GM21576 (cell line): ENCODE measurements around the gene DSCAM.
"Not testable (repeated sequence)": the region's sequence is repeated elsewhere in the genome, so short reads cannot be mapped to it uniquely, and the experiment has no call there.

ENCODE experiments used
- ATAC-seq: cut with Tn5 transposase; IDR thresholded peaks from one replicate; pipeline ENCODE4 v1.9.1; 2021; ENCODE audit warnings: mild to moderate bottlenecking, moderate library complexity; ENCODE audit not compliant: unreplicated experiment

Gene DSCAM

DNA sequence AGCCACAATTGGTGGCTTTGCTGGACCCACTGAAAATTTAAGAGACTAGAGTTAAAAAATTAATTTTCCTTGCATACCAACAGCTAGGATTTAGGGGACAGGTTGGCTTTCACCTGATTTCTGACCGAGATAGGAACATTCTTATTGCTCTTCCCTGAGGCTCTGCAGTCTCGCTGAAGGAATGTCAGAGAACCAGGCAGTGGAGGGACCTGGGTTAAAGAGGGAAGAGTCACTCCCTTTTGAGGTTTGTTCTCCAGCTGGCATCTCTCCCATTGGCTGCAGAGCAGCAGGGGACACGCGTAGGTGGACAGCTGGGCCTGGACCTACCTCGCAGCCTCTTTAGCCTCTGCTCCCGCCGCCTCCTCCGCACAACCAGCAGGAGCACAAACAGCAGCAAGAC is 772.2 kb downstream of the DSCAM start:
- no peak for ATAC-seq

DNA sequence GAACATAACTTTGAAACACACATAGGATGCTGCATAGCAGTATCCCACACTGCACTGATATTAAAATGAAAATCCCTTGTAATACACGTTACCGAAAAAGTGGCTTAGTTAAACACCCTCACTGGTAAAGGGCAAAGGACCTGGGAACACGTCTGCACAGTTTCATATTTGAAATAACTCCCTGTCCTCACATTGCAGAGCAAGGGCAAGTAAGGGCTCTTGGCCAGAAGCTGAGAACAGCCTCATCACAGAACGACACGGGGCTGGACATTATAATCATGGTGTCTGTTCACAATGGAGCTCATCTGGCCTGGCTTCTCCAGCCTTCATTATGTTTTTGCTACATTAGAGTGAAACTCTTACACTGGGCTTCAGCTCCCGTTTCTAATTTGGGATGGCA is 772.8 kb downstream of the DSCAM start:
- ATAC-seq, result no peak

DNA sequence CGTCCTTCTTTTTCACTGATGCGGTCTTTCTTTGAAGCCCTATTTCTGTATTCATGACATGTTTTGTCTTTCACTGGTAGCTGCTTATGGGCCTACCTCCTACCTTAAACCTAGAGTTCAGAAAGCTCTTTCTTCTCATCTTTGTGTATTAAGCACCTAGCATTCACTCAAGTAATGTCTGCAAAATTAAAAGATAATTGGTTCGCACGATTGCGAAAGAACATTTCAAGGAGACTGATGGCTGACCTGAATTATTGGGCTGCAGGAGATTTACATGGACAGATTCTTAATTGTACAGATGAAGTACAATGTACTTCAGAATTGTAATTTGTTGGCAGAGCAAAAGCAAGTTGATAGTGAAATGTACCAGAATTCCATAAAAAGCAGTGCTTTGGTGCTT is 773.3 kb downstream of the DSCAM start:
- no peak for ATAC-seq

DNA sequence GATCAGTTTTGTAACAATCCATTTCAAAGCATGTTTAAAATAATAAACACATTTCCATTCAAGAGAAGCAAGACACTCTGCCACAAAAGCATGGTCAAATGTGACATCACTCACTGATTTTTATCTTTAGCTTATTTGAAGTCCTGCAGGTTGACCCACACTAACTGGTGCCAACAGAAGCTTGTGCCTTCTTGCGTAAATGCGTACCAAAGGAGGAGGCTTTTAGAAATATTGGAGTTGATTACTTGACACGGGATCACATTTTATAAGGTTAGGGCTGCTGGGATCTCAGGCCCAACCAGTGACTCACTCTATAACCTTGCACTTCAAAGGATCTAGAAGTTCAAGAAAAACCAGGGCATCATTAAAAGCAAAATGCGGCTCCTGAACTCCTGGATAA is 776.1 kb downstream of the DSCAM start:
- no peak for ATAC-seq

DNA sequence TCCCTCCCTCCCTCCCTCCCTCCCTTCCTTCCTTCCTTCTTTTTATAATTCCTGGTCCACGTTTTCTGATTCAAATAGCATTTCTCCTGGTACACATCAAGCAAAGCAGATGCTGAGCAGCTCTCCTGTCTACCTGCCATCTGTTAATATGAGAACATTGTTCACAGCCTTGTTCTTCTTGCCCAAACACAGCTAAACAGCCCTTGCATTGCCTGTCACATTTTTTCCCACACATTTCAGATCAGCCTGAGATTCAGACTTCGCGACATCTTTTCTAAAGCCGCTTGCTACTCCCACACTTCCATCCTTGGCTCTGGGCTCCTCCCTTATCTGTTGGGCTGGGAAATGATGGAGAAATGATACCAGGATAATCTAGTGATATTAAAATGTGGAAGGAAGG is 779.2 kb downstream of the DSCAM start:
- no peak for ATAC-seq

DNA sequence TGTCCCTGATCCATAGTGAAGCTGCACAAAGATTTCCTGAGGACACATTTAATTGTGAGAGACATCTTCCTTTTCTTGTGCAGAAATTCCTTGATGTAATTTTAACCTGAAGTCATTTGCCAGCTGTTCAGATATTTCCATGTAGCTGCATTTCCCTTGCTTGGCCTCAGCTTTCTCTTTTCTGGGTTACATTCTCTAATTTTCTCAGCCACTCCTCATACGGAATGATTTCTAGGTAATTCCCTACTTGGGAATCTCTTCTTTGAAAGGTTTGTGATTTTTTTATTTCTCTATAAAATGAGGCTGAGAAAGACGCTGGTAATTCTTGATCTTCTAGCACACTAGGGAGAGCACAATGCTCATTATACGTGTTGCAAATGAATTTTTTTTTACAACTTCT is 780.7 kb downstream of the DSCAM start:
- no peak for ATAC-seq

DNA sequence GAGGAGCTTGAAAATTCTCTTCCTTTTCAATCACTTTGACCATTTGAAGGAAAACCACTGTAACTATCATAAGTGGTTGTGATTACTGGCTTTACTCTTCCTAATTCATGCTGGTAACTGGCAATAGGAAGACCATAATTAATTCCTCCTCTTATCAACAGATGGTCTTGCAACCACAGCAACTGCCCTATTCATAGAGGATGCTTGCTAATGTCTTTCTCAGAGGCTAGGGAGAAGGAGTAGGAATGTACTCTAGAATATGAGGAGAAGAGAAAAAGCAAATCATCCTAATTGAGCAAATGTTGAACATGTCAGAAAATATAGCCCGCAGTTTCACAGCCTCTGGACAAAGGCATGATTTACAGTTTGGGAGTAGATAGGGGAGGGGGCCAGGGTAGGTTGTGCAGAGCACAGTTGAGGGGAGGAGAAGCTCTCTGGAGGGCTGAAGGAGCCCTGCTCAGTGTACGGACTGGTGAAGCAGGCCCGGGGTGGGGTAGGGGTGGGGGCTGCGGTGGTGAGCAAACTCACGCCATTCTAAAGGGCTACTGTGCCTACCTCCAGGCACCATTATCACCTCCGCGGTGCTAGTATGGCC is 786.8 kb downstream of the DSCAM start:
- no peak for ATAC-seq

DNA sequence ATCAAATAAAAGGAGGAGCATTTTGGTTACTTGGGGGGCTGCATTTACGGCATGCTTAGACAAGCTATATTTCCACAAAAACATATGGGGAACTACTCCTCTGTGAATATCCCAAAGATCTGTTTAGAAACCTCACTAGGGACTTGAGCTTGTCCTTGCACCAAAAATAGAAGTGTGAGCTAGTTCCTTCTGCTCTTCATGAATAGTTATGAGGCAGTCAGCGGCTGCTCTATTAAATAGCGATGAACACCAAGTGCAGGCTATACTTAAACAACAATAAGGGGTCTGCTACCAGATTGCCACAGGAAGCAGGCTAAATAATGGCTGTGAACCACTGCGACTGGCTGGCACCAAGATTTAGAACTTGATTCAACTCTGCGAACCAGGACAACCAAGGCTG is 789.6 kb downstream of the DSCAM start:
- no peak for ATAC-seq

DNA sequence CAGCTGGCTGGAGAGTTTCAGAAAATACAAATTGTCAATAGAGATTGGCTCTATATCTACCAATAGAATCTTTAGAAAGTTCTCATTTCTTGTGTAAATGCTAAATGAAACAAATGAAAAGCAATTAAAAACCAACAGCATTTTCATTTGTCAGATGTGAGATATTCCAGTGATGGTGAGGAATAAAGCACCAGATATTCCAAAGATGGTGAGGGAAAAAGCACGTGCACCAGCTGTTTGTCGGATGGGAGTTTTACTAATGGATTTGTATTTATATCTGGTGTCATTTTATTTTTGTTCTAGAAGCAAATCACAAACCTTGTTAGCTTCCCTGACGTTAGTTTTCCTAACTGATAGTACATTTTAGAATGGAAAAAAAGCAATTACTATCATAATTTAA is 790.9 kb downstream of the DSCAM start:
- ATAC-seq, result no peak

DNA sequence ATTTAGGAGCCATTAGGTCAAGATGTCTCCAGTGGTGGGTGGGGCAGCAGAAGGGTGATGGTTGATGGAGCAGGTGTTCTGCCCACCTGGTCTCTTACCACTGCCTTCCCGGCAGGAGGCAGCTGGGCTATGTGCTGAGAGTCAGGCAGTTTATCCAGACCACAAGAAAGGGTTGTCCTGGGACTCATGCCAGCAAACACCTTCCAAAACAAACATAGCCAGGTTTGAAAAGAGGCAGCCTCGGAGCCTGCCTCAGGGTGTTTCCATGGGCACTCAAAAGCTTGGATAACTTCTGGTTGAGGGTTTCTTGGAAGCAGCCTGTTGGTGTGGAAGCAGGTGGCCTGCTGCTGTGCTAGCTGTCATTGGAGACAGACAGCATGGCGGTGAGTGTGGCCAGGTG is 792.6 kb downstream of the DSCAM start:
- ATAC-seq, result no peak

DNA sequence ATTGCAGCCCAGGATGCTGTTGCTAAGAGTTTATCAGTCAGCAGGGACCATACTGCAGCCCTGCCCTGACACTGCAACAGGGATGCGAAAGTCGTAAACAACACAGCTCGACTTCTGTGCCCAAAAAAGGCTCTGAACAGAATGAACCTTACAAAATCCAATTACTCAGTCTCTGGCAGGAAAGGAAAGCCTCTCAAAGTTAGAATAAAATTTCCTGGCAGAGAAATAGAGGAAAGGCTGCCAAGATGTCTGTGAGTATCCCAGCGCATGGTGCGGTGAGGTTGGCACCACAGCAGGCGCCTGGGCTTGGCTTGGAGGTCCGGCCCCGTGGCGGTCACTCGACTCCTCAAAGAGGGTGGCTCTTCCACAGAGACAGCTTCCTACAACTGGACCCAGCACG is 794.0 kb downstream of the DSCAM start:
- no peak for ATAC-seq

DNA sequence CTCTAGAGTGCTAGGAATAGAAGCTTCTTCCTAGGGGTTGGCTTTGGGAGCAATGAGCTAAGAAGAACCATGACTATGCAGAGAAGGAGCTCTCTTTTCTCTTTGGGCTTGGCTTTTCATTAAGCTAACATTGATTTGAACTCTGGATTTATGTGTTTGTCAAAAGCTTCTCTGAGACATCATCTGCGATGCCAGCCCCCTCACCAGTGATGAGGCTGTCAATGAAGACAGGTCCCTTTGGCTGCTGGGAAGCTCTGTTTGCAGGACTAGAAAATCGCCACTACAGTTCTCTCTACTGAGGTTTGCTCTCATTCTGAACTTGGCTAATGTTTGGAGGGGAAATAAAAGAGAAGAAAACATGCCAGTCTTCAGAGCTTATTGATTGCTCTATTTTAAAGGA is 794.7 kb downstream of the DSCAM start:
- no peak for ATAC-seq

DNA sequence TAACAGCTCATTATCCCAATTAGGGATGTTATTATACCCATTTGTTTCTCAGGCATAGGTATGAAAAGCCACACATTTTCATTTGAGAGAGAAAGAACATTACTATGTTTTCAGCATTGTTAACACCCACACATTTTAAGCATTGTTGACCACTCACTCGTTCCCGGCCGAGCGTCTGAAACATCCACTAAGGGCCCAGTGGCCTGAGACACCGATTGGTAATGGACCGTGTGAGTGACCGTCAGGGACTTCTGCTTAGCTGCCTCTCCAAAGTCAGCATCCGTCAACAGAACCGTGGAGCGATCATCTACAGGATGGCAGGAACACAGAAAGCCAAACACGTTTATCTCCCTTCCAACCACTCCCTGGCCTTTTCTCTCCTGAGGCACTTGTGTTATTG is 795.2 kb downstream of the DSCAM start:
- no peak for ATAC-seq

DNA sequence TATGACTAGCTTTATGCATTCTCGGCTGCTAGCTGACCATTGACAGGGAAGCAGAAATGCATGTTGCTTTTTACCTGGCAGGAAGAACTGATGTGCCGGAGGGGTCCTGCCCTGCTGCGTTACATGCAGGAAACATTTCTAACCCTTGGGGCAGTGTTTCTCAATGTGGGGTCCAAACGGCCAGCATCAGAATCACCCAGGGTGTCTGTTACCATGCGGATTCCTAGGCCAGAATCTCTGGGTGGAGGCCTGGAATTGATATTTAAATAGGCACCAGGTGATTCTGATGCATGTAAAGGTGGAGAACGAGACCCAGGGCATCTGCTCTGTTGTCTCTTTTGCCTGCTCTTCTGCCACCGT is 797.0 kb downstream of the DSCAM start:
- ATAC-seq, result no peak

DNA sequence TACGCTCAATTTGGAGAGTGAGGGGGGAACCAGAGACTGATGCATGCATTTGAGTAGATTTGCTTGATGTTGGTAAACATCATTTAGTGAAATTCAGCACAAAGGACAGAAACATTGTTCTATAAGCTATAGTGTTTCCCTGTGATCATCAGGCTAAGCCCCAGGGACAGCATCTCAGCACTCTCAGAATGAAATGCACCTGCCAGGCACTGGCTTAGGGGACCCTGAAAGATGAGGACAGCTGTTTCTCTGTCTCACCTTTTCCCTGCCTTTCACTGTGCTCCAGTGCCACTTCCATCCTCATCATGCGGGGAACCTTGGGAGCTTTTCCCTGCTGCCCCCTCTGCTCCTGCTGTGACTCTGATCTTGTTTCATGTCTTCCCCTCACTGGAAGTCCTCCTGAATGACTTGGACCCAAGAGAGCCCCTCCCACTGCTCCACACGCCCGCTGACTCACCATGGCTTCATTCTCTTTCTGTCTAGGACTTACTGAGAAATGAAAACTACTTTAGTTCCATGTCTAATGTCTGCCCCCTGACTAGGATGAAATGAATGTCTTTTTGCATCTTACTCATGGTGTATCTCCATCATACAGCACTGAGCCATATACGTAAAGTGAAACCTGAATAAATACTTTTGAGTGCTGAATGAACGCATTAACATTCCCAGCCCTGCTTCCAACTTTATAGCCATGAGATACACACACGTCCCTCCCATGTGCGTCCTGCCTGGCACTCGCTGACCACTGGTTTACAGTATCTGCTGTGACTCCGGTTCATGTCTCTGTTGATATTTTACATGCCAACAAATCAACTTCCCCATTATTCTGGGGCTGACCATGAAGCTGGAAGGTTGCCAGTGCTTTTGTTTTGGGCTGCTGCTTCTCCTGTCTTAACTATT is 797.7 kb downstream of the DSCAM start:
- no peak for ATAC-seq

DNA sequence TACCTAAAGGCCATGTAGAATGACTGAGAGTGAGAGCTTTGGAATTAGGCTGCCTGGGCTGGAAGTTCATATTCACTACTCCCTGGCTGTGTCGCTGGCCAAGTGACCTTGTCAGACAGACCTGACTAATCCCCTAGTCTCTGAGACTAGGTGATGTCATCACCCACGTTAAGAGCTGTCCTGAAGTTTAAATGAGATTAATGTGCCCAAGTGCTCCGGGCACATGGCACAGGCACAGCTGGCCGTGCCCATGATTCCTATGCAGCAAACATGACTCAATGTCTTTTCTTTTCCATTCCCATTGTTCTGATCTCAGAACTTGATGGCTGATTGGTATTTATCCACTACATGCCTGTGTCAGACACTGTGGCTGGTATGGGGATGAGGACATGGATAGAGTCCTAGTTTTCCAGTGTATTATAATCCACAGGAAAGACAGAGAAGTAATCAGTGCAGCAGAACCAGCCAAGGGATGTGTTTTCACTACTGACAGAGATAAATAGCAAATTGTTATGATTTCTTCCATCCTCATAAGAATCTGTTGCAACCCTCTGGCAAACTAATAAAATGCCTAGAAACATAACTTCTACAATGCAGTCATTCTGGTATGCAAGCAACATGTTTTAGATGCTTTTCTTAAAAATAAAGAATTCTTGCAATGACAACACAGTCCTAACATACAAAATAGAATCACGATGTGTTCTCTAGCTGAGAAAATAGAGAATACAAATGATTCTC is 798.8 kb downstream of the DSCAM start:
- ATAC-seq, result no peak

DNA sequence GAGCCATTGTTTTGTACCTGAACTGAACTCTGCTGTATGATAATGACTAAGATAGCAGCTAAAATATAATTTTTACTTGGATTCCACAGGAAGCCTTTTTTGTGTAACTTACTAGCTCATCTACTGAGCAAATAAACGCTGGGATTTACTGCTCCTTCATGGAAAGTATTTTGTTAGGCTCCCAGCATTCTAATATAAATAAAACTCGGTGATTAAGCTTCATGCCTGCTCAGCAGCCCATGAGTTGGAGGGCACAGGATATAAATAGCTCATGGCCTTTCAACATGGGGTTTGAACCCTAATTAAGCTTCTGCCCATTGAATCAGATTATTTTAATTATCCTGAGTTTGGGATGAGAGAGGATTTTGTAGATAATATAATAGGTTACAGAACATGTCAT is 799.7 kb downstream of the DSCAM start:
- no peak for ATAC-seq

DNA sequence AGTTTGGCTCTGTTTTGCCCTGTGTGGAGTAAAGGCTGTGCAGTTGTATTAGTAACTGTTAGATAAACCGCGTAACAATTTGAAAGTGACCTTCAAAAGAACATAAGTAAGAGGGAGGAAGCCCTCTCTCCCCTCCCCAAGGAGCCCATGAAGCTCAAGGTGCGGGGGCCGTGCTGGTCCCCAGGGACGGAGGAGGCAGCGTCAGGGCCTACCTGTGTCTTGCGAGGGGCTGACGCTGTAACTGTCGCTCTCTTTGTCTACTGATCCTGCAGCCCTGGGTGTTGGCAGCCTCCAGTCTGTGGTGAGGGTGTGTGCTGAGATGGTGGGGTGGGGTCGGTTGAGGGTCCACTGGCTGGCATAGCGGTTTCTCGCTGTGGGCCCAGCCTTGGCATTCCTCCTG is 803.1 kb downstream of the DSCAM start:
- ATAC-seq, result no peak

DNA sequence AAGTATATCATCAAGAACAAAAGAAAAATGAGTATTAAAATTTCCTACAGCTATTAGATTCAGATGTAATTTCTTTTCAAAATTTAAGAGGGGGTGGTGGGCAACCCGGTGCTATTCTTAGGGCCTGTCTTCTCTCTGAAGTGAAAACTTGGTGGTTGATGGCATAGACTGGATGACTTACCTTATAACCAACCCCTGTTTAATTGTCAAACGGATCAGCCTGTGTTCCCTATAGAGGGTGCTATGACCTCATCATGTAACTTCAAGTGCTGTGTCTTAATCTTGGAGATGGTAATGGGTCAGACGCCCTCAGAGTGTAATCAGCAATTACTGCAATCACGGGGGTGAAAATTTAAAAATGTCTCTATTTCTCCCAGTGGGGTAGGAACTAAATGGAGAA is 803.5 kb downstream of the DSCAM start:
- no peak for ATAC-seq

DNA sequence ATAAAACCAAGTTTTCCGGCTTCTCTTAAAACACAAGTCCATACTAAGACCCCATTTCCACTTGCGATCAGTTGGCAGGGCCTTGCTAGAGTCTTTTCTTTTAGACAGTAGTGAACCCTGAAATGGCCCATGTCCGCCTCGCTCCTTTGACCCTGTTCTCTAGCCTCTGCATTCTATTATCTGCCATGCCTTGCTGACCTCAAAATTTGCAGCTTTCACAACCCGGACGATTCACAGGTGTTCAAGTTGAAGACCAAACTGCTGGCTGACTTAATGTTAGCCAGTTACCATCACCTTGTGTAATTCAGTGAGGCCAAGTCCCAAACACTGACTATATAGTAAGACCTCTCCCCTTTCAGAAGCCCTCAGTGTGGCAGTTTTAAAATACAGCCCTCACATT is 805.5 kb downstream of the DSCAM start:
- ATAC-seq, result no peak

DNA sequence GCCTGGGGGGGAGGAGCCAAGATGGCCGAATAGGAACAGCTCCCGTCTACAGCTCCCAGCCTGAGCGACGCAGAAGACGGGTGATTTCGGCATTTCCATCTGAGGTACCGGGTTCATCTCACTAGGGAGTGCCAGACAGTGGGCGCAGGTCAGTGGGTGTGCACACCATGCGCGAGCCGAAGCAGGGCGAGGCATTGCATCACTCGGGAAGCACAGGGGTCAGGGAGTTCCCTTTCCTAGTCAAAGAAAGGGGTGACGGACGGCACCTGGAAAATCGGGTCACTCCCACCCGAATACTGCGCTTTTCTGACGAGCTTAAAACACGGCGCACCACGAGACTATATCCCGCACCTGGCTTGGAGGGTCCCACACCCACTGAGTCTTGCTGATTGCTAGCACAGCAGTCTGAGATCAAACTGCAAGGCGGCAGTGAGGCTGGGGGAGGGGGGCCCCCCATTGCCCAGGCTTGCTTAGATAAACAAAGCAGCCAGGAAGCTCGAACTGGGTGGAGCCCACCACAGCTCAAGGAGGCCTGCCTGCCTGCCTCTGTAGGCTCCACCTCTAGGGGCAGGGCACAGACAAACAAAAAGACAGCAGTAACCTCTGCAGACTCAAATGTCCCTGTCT is 813.7 kb downstream of the DSCAM start:
- not testable (repeated sequence) for ATAC-seq

DNA sequence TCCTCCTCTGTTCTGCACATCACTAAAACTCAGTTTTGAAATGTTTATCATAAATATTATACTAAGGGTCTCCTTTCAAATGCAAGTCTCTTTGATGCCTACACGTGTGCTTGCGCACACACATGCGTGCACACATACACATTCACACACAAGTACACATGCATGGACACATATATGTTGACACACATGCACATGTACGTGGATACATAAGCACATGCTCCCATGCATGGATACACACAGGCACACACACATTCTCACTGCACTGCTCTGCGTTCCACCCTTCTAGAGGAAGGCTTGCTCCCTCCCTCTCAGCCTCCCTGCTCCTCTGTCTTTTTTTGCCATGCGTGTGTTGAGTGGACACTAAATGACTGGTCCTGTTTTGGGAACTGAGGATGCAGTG is 817.1 kb downstream of the DSCAM start:
- ATAC-seq, result no peak
